ENCODE results near the gene CEP57.

DNA sequence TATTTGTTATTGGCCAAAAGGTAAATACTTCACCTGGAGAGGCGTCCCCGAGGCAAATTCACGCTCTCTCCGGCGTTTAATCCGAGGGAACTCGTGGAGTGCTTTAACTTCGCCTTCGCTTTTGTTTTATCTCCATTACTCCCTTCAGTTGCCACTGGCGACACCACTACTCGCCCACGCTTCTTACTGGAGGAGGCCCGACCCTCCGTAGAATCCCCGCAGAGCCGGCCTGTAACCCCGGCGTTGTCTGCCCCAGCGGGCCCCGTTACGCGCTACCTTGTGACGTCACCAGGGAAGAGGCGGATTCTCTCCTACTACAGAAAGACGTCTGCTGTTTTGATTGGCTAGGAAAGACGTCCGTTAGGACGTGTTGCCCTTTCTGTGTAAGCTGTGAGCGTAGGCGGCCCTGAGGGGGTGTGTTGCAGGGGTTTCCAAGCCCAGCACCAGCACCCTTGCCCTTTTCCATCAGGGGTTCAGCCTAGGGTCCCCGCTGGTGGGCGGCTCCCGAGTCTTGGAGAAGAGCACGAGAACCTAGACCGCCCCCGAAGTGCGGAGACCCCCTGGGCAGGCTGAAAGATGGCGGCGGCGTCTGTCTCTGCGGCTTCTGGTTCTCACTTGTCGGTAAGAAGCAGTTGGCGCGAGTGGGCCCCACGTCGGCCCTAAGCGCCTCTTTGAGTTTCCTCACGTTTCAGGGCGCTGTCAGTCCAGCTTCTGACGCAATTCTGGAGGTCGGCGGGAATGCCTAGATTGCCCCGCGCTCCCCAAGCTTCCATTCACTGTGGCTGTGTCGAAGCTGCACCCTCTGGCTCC is at the start of gene CEP57:
- TF ChIP-seq CTCF (IDR thresholded peaks at IDR 0.05) (no peak), POLR2A (IDR thresholded peaks at IDR 0.05) (peak in 1 of 2 donors; percentile 50), POLR2AphosphoS5 (IDR thresholded peaks at IDR 0.05; ENCODE audit: insufficient read depth in 1 of 2, low read depth in 1 of 2) (peak; percentile 56 to 88)

Data from vagina (tissue), 2 donors.